Trophoblast cell (in vitro differentiated cells and primary cell): ENCODE data around the gene ZNF148.

ENCODE experiments used
- DNase-seq, 2 donors: peaks; one replicate each; pipeline ENCODE4 v3.0.0-alpha.2; 2016
- H2AFZ ChIP-seq: 2 replicates; pipeline ENCODE4 v1.6.1; 2013; ENCODE audit warnings: low read length, moderate library complexity, mild to moderate bottlenecking; ENCODE audit not compliant: insufficient read depth, poor library complexity
- H2AK5ac ChIP-seq: 2 replicates; pipeline ENCODE4 v1.6.1; 2013; ENCODE audit warnings: mild to moderate bottlenecking, low read length
- H2BK120ac ChIP-seq: 2 replicates; pipeline ENCODE4 v1.6.1; 2013; ENCODE audit warnings: low read length, mild to moderate bottlenecking, moderate library complexity; ENCODE audit not compliant: insufficient read depth, poor library complexity
- H2BK12ac ChIP-seq: 2 replicates; pipeline ENCODE4 v1.6.1; 2013; ENCODE audit warnings: mild to moderate bottlenecking, low read length, moderate library complexity
- H2BK5ac ChIP-seq: 2 replicates; pipeline ENCODE4 v1.6.1; 2013; ENCODE audit warnings: low read length, low read depth, moderate library complexity, mild to moderate bottlenecking; ENCODE audit not compliant: poor library complexity
- H3K14ac ChIP-seq: 2 replicates; pipeline ENCODE4 v1.6.1; 2013; ENCODE audit warnings: mild to moderate bottlenecking, low read length
- H3K18ac ChIP-seq: 2 replicates; pipeline ENCODE4 v1.6.1; 2013; ENCODE audit warnings: mild to moderate bottlenecking, low read length
- H3K23ac ChIP-seq: 2 replicates; pipeline ENCODE4 v1.6.1; 2013; ENCODE audit warnings: low read length
- H3K27ac ChIP-seq: 2 replicates; pipeline ENCODE4 v1.5.1; 2013; ENCODE audit warnings: low read depth, mild to moderate bottlenecking, inconsistent platforms, low read length, moderate library complexity
- H3K27me3 ChIP-seq: 2 replicates; pipeline ENCODE4 v1.6.1; 2013; ENCODE audit warnings: inconsistent platforms, mild to moderate bottlenecking, low read length, moderate library complexity; ENCODE audit not compliant: insufficient read depth
- H3K36me3 ChIP-seq, 2 experiments: 1 replicate in 1 of 2; 2 replicates in 1 of 2; pipeline ENCODE4 v1.6.1; 2013; ENCODE audit warnings: low read length in 2 of 2, mild to moderate bottlenecking in 2 of 2, moderate library complexity in 1 of 2; ENCODE audit not compliant: insufficient read depth in 2 of 2, control insufficient read depth in 1 of 2
- H3K4ac ChIP-seq: 2 replicates; pipeline ENCODE4 v1.6.1; 2013; ENCODE audit warnings: low read depth, mild to moderate bottlenecking, low read length, moderate library complexity
- H3K4me1 ChIP-seq, 2 experiments: 1 replicate in 1 of 2; 2 replicates in 1 of 2; pipeline ENCODE4 v1.6.1; 2013; ENCODE audit warnings: low read length in 2 of 2, mild to moderate bottlenecking in 2 of 2, moderate library complexity in 1 of 2; ENCODE audit not compliant: insufficient read depth in 2 of 2, control insufficient read depth in 1 of 2
- H3K4me2 ChIP-seq: 2 replicates; pipeline ENCODE4 v1.6.1; 2013; ENCODE audit warnings: inconsistent platforms, mild to moderate bottlenecking, low read length, moderate library complexity
- H3K4me3 ChIP-seq: 2 replicates; pipeline ENCODE4 v1.5.1; 2013; ENCODE audit warnings: mild to moderate bottlenecking, low read depth, low read length, inconsistent platforms
- H3K79me1 ChIP-seq: one replicate; pipeline ENCODE4 v1.6.1; 2013; ENCODE audit warnings: low read length
- H3K79me2 ChIP-seq: 2 replicates; pipeline ENCODE4 v1.6.1; 2013; ENCODE audit warnings: low read length, mild to moderate bottlenecking; ENCODE audit not compliant: control insufficient read depth, insufficient read depth, poor library complexity
- H3K9ac ChIP-seq: 2 replicates; pipeline ENCODE4 v1.6.1; 2013; ENCODE audit warnings: mild to moderate bottlenecking, low read length
- H3K9me3 ChIP-seq: 2 replicates; pipeline ENCODE4 v1.6.1; 2013; ENCODE audit warnings: low read depth, mild to moderate bottlenecking, control low read depth, inconsistent platforms, low read length; ENCODE audit not compliant: insufficient read depth
- H4K12ac ChIP-seq: 2 replicates; pipeline ENCODE4 v1.6.1; 2013; ENCODE audit warnings: low read depth, mild to moderate bottlenecking, low read length, moderate library complexity
- H4K8ac ChIP-seq: 2 replicates; pipeline ENCODE4 v1.6.1; 2013; ENCODE audit warnings: low read depth, mild to moderate bottlenecking, low read length, moderate library complexity
- H4K91ac ChIP-seq: one replicate; pipeline ENCODE4 v1.6.1; 2013; ENCODE audit warnings: low read depth, mild to moderate bottlenecking, low read length, moderate library complexity
- WGBS: extraction: QIAGEN DNeasy Blood & Tissue Kit; methylation state at CpG from one replicate; pipeline ENCODE4 v1.1.7; 2013; ENCODE audit warnings: missing lambda C conversion rate; ENCODE audit not compliant: insufficient read length, insufficient coverage; ENCODE audit errors: extremely low coverage; 5-methylcytosine and 5-hydroxymethylcytosine counted together

Gene ZNF148

DNA sequence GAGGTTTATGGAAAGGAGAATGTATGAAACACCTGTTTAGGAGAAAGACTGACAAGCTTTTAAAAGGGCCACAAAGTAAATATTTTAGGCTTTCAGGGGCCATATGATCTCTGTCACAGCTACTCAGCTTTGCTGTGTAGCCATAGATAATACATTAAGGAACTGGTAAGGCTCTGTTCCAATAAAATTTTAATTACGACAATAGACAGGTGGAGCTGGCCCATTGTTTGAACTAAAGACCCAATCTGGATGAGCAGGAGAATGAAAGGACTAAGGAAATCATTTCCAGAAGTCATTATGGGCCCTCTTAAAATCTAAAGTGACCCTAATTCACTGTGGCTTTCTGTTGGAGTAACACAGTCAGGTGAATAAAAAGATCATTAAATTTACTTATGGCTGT lies 114.1 kb downstream of the ZNF148 start:
- Histone ChIP-seq H2BK120ac (no peak overlapping the region), H3K4me1 (no peaks in the 10 kb centered on the region), H3K23ac (no peak overlapping the region), H2AK5ac (no peak overlapping the region), H3K9ac (no peak overlapping the region), H3K14ac (no peak overlapping the region), H3K79me1 (no peaks in the 10 kb centered on the region), H3K9me3 (no peaks in the 10 kb centered on the region), H3K27me3 (no peaks in the 10 kb centered on the region), H3K79me2 (no peaks in the 10 kb centered on the region), H3K4me2 (no peak overlapping the region), H3K36me3 (peaks cover 0 to 2% of the 10 kb centered on the region in 2 experiments), H3K4me3 (no peak overlapping the region), H2AFZ (no peak overlapping the region), H2BK5ac (no peak overlapping the region), H4K12ac (no peak overlapping the region), H3K18ac (no peak overlapping the region), H3K27ac (no peak overlapping the region), H4K8ac (no peak overlapping the region), H2BK12ac (no peak overlapping the region), H4K91ac (no peak overlapping the region), H3K4ac (no peak overlapping the region)
- no peak for DNase-seq
- WGBS: no CpG with 5 or more reads among the region's 1 CpG

DNA sequence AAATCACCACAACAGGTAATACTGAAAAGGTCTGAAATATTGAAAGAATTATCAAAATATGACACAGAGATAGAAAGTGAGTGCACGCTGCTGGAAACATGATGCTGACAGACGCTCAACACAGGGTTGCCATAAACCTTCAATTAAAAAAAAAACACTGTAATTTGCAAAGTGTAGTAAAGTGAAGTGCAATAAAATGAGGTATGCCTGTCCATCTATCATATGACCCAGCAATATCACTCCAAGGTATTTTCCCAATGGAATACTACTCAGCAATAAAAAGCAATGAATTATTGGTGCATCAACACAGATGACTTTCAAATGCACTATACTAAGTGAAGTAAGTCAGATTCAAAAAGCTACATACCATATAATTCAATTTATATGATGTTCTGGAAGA lies 115.0 kb downstream of the ZNF148 start:
- no peaks in the 10 kb centered on the region for H3K9me3 ChIP-seq
- no peak overlapping the region for H3K4ac ChIP-seq
- no peak overlapping the region for H3K4me3 ChIP-seq
- no peak overlapping the region for H2BK5ac ChIP-seq
- no peaks in the 10 kb centered on the region for H3K79me2 ChIP-seq
- no peak for DNase-seq
- H3K23ac ChIP-seq: no peak overlapping the region
- no peak overlapping the region for H2BK12ac ChIP-seq
- H3K36me3 ChIP-seq: peaks cover 0 to 2% of the 10 kb centered on the region in 2 experiments
- H2BK120ac ChIP-seq: no peak overlapping the region
- H3K4me1 ChIP-seq: no peaks in the 10 kb centered on the region
- H3K18ac ChIP-seq: no peak overlapping the region
- no peak overlapping the region for H4K12ac ChIP-seq
- H4K91ac ChIP-seq: no peak overlapping the region
- no peak overlapping the region for H3K9ac ChIP-seq
- no CpG with 5 or more reads among the region's 2 CpGs for WGBS
- H3K79me1 ChIP-seq: no peaks in the 10 kb centered on the region
- H3K14ac ChIP-seq: no peak overlapping the region
- no peaks in the 10 kb centered on the region for H3K27me3 ChIP-seq
- no peak overlapping the region for H2AK5ac ChIP-seq
- H2AFZ ChIP-seq: no peak overlapping the region
- no peak overlapping the region for H3K27ac ChIP-seq
- no peak overlapping the region for H4K8ac ChIP-seq
- H3K4me2 ChIP-seq: no peak overlapping the region

DNA sequence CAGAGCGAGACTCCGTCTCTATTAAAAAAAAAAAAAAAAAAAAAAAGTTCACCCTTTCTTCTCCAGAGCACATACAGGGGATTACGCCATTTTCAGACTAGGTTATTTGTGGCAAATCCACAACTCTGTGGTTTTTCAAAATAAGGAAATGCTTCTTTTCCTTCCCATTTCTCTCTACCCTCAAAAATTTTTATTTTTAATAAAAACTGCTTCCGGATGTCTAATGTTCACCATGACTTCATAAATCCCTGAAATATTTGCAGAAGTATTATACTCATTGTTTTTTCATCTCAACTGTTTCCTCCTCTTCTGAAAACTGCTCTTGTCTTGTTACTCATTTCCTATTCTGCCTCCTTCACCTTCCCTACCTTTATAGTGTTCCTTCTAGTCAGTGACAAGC lies 117.6 kb downstream of the ZNF148 start:
- no peak overlapping the region for H2AFZ ChIP-seq
- H2BK12ac ChIP-seq: no peak overlapping the region
- no peaks in the 10 kb centered on the region for H3K27me3 ChIP-seq
- H3K14ac ChIP-seq: no peak overlapping the region
- H2AK5ac ChIP-seq: no peak overlapping the region
- no peaks in the 10 kb centered on the region for H3K4me1 ChIP-seq
- no peak for DNase-seq
- H2BK5ac ChIP-seq: no peak overlapping the region
- no peak overlapping the region for H3K4me2 ChIP-seq
- H3K9me3 ChIP-seq: no peaks in the 10 kb centered on the region
- H3K23ac ChIP-seq: no peak overlapping the region
- no peaks in the 10 kb centered on the region for H3K36me3 ChIP-seq
- 100% methylated on average over 1 of the region's 4 CpGs for WGBS
- no peak overlapping the region for H3K9ac ChIP-seq
- no peaks in the 10 kb centered on the region for H3K79me2 ChIP-seq
- no peak overlapping the region for H4K12ac ChIP-seq
- H3K4ac ChIP-seq: no peak overlapping the region
- no peak overlapping the region for H3K18ac ChIP-seq
- no peak overlapping the region for H4K8ac ChIP-seq
- no peaks in the 10 kb centered on the region for H3K79me1 ChIP-seq
- H2BK120ac ChIP-seq: no peak overlapping the region
- no peak overlapping the region for H4K91ac ChIP-seq
- no peak overlapping the region for H3K4me3 ChIP-seq
- no peak overlapping the region for H3K27ac ChIP-seq

DNA sequence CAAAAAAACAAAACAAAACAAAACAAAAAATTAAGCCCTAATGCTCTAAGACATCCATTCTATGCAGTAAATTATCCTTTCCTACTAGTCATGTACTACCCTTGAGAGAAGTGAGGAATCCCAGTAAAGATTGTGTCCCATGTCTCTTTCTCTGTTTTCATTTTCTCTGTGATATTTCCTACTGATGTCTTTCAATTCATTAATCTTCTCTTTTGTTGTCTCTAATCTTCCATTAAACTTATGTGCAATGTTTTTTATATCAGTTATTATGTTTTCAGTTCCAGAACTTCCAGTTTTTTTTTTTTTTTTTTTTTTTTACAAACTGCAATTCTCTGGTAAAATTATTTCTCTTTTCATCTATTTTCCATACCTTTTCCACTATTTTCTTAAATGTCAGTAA lies 118.5 kb downstream of the ZNF148 start:
- Histone ChIP-seq H3K27ac (no peak overlapping the region), H3K9me3 (no peaks in the 10 kb centered on the region), H3K14ac (no peak overlapping the region), H3K9ac (no peak overlapping the region), H3K18ac (no peak overlapping the region), H3K4me1 (no peaks in the 10 kb centered on the region), H3K79me1 (no peaks in the 10 kb centered on the region), H3K4ac (no peak overlapping the region), H4K12ac (no peak overlapping the region), H4K91ac (no peak overlapping the region), H2AK5ac (no peak overlapping the region), H3K4me3 (no peak overlapping the region), H2BK5ac (no peak overlapping the region), H3K36me3 (no peaks in the 10 kb centered on the region), H3K27me3 (no peaks in the 10 kb centered on the region), H3K4me2 (no peak overlapping the region), H2BK12ac (no peak overlapping the region), H4K8ac (no peak overlapping the region), H2AFZ (no peak overlapping the region), H3K23ac (no peak overlapping the region), H2BK120ac (no peak overlapping the region), H3K79me2 (no peaks in the 10 kb centered on the region)
- no peak for DNase-seq
